Osteocyte (in vitro differentiated cells): ENCODE data around the gene NFIC. TPM values are rescaled to one million over a fixed set of nuclear protein-coding genes. Genes with fewer than 3 reads are reported as not detected.

Experiments
- DNase-seq: peaks from one replicate; pipeline ENCODE4 v3.0.0; 2021; ENCODE audit warnings: mixed read lengths; ENCODE audit not compliant: unreplicated experiment; ENCODE audit errors: extremely low spot score
- H3K27ac Mint-ChIP-seq: one replicate; pipeline ENCODE4 v1.8.0; 2021; ENCODE audit warnings: mild to moderate bottlenecking, mixed read lengths; ENCODE audit not compliant: unreplicated experiment
- H3K27me3 Mint-ChIP-seq: one replicate; pipeline ENCODE4 v1.8.0; 2021; ENCODE audit warnings: mixed read lengths; ENCODE audit not compliant: unreplicated experiment
- H3K36me3 Mint-ChIP-seq: one replicate; pipeline ENCODE4 v1.8.0; 2021; ENCODE audit warnings: mixed read lengths; ENCODE audit not compliant: unreplicated experiment
- H3K4me1 Mint-ChIP-seq: one replicate; pipeline ENCODE4 v1.8.0; 2021; ENCODE audit warnings: mixed read lengths; ENCODE audit not compliant: unreplicated experiment
- H3K4me3 Mint-ChIP-seq: one replicate; pipeline ENCODE4 v1.8.0; 2021; ENCODE audit warnings: mild to moderate bottlenecking, moderate library complexity, mixed read lengths; ENCODE audit not compliant: unreplicated experiment
- H3K9me3 Mint-ChIP-seq: one replicate; pipeline ENCODE4 v1.8.0; 2021; ENCODE audit warnings: mixed read lengths; ENCODE audit not compliant: unreplicated experiment
- CTCF ChIP-seq: fragments of 200-600 bp; sonication (generic); IDR thresholded peaks from 2 replicates; pipeline ENCODE4 v1.5.0; 2021; ENCODE audit warnings: antibody characterized with exemption, mild to moderate bottlenecking, moderate library complexity
- long read RNA-seq: library from polyadenylated mRNA; unstranded; transcript quantifications from one replicate; pipeline ENCODE4 v2.0.0, GENCODE V29; 2021
- total RNA-seq: library from RNA; stranded (reverse); gene quantifications from 2 replicates; pipeline ENCODE4 v1.2.1, GENCODE V29; 2021

The NFIC gene
- total RNA-seq = 61.4 and 63.8 TPM in 2 replicates
- long read RNA-seq, full-length matches to known transcripts = 4 of 9 reads
- long read RNA-seq, partial matches to known transcripts = 1 of 9 reads
- long read RNA-seq, other reads (novel, unspliced or antisense) = 4 of 9 reads

- no peaks in the 10 kb centered on the region for H3K27me3 Mint-ChIP-seq
- H3K36me3 Mint-ChIP-seq = no peaks in the 10 kb centered on the region
- peak; percentile 87 for DNase-seq
- TF ChIP-seq CTCF = no peak
- peak within 1 kb of the TSS; percentile 80 for H3K4me3 Mint-ChIP-seq
- H3K4me1 Mint-ChIP-seq = peaks cover 45% of the 10 kb centered on the region
- peak within 1 kb of the TSS; percentile 60 for H3K27ac Mint-ChIP-seq
- H3K9me3 Mint-ChIP-seq = no peaks in the 10 kb centered on the region
Observed at GRCh38 chr19:3365836-3366752, at the start of gene NFIC. NFIC (plus strand) TSS chr19:3366583; CDS start chr19:3366637, 54 bp downstream.

- H3K27ac Mint-ChIP-seq = no peak overlapping the region
- H3K4me1 Mint-ChIP-seq = no peaks in the 10 kb centered on the region
- no peaks in the 10 kb centered on the region for H3K9me3 Mint-ChIP-seq
- no peak for DNase-seq
- no peaks in the 10 kb centered on the region for H3K36me3 Mint-ChIP-seq
- H3K27me3 Mint-ChIP-seq = peaks cover 16% of the 10 kb centered on the region
- no peak for TF ChIP-seq CTCF
- no peak overlapping the region for H3K4me3 Mint-ChIP-seq
Observed at GRCh38 chr19:3316659-3317207, 49.6 kb upstream of the NFIC start.

GRCh38 chr19:3319643-3320353, 46.6 kb upstream of the NFIC start:
- no peak overlapping the region for H3K4me3 Mint-ChIP-seq
- no peak overlapping the region for H3K27ac Mint-ChIP-seq
- no peak for DNase-seq
- H3K27me3 Mint-ChIP-seq = peaks cover 13% of the 10 kb centered on the region
- no peaks in the 10 kb centered on the region for H3K36me3 Mint-ChIP-seq
- H3K9me3 Mint-ChIP-seq = no peaks in the 10 kb centered on the region
- TF ChIP-seq CTCF = no peak
- no peaks in the 10 kb centered on the region for H3K4me1 Mint-ChIP-seq

GRCh38 chr19:3320354-3320670, 46.1 kb upstream of the NFIC start:
- Mint-ChIP-seq H3K27ac (no peak overlapping the region), H3K27me3 (peaks cover 13% of the 10 kb centered on the region), H3K9me3 (no peaks in the 10 kb centered on the region), H3K36me3 (no peaks in the 10 kb centered on the region), H3K4me3 (no peak overlapping the region), H3K4me1 (no peaks in the 10 kb centered on the region)
- DNase-seq = no peak
- TF ChIP-seq CTCF = no peak

- DNase-seq = no peak
Observed at GRCh38 chr19:3320853-3321252, 45.5 kb upstream of the NFIC start.

More at GRCh38 chr19:3320853-3321252, 45.5 kb upstream of the NFIC start:
- Mint-ChIP-seq H3K36me3 (no peaks in the 10 kb centered on the region), H3K9me3 (no peaks in the 10 kb centered on the region), H3K4me1 (no peaks in the 10 kb centered on the region), H3K4me3 (no peak overlapping the region), H3K27me3 (peaks cover 13% of the 10 kb centered on the region), H3K27ac (no peak overlapping the region)
- TF ChIP-seq CTCF = no peak
